SK-N-SH (cell line): ENCODE results near the gene WWOX. TPM values are rescaled to one million over a fixed set of nuclear protein-coding genes. Genes with fewer than 3 reads are reported as not detected.

Source experiments
- CTCF ChIA-PET: fragments of 300-600, 350-600 bp; formaldehyde crosslinking; extraction: SDS; loops from one replicate; lab custom pipeline; 2021; lab: Yijun Ruan, JAX
- POLR2A ChIA-PET: fragments of 350-600 bp; sonication (Branson Sonifier 250); formaldehyde crosslinking; extraction: SDS; loops from one replicate; lab custom pipeline; 2020; ENCODE audit warnings: antibody characterized with exemption, inconsistent platforms; lab: Yijun Ruan, JAX
- DNase-seq: peaks from one replicate; pipeline ENCODE4 v3.0.0; 2012
- H2AFZ ChIP-seq: fragments of 200-600 bp; sonication (generic); 2 replicates; pipeline ENCODE4 v1.8.1; 2016; ENCODE audit warnings: antibody characterized with exemption, mild to moderate bottlenecking, low read depth
- H3F3A ChIP-seq: fragments of 200-600 bp; sonication (generic); replicated peaks from 2 replicates; pipeline ENCODE3; 2016; ENCODE audit warnings: antibody characterized with exemption, mild to moderate bottlenecking; ENCODE audit not compliant: insufficient read depth
- H3K27ac ChIP-seq, 2 experiments: fragments of 200-500 bp in 1 of 2; fragments of 200-600 bp in 1 of 2; sonication (Bioruptor generic) in 1 of 2; sonication (generic), shearing (Covaris generic) in 1 of 2; 2 replicates each; pipeline versions ENCODE4 v1.5.1 to v1.6.1; 2014 to 2016; ENCODE audit warnings: low read depth in 2 of 2, inconsistent platforms in 1 of 2, low read length in 1 of 2, mild to moderate bottlenecking in 1 of 2, mixed read lengths in 1 of 2
- H3K27me3 ChIP-seq: fragments of 200-600 bp; sonication (generic), shearing (Covaris generic); 2 replicates; pipeline ENCODE4 v1.6.1; 2016; ENCODE audit warnings: mixed run types; ENCODE audit not compliant: insufficient read depth
- H3K36me3 ChIP-seq, 2 experiments: fragments of 200-500 bp in 1 of 2; fragments of 200-600 bp in 1 of 2; sonication (Bioruptor generic) in 1 of 2; sonication (generic) in 1 of 2; replicated peaks in 1 of 2; 2 replicates each; pipeline versions ENCODE3 to v1.5.1; 2014 to 2016; ENCODE audit warnings: low read length in 1 of 2, mild to moderate bottlenecking in 1 of 2; ENCODE audit not compliant: insufficient read depth in 2 of 2, control insufficient read depth in 1 of 2
- H3K4me1 ChIP-seq, 2 experiments: fragments of 200-500 bp in 1 of 2; fragments of 200-600 bp in 1 of 2; sonication (Bioruptor generic) in 1 of 2; sonication (generic), shearing (Covaris generic) in 1 of 2; 2 replicates each; pipeline versions ENCODE4 v1.5.1 to v1.6.1; 2014 to 2016; ENCODE audit warnings: low read depth in 1 of 2, low read length in 1 of 2, mixed run types in 1 of 2; ENCODE audit not compliant: insufficient read depth in 2 of 2, control insufficient read depth in 1 of 2
- H3K4me2 ChIP-seq: fragments of 200-600 bp; sonication (generic), shearing (Covaris generic); 2 replicates; pipeline ENCODE4 v1.6.1; 2017; ENCODE audit warnings: mixed run types
- H3K4me3 ChIP-seq, 2 experiments: fragments of 200-500 bp in 1 of 2; fragments of 200-600 bp in 1 of 2; sonication (Bioruptor generic) in 1 of 2; sonication (generic), shearing (Covaris generic) in 1 of 2; 2 replicates each; pipeline versions ENCODE4 v1.5.1 to v1.8.1; 2014 to 2016; ENCODE audit warnings: low read depth in 2 of 2, inconsistent platforms in 1 of 2, low read length in 1 of 2, mild to moderate bottlenecking in 1 of 2, mixed read lengths in 1 of 2, moderate library complexity in 1 of 2
- H3K79me2 ChIP-seq: fragments of 200-600 bp; sonication (generic); 2 replicates; pipeline ENCODE4 v1.8.1; 2017; ENCODE audit warnings: mild to moderate bottlenecking; ENCODE audit not compliant: insufficient read depth
- H3K9ac ChIP-seq: fragments of 200-600 bp; sonication (generic); 2 replicates; pipeline ENCODE4 v1.6.1; 2017; ENCODE audit warnings: mixed run types
- H3K9me2 ChIP-seq: fragments of 200-600 bp; sonication (generic); 2 replicates; pipeline ENCODE4 v1.6.1; 2017; ENCODE audit warnings: mixed run types
- H3K9me3 ChIP-seq: fragments of 200-600 bp; sonication (generic); 2 replicates; pipeline ENCODE4 v1.6.1; 2017; ENCODE audit warnings: mixed run types, mild to moderate bottlenecking, moderate library complexity
- H4K20me1 ChIP-seq: fragments of 200-600 bp; sonication (generic); 2 replicates; pipeline ENCODE4 v1.6.1; 2017; ENCODE audit warnings: mild to moderate bottlenecking, mixed run types; ENCODE audit not compliant: insufficient read depth
- EP300 ChIP-seq, 2 experiments: IDR thresholded peaks; 2 replicates each; pipeline versions ENCODE4 v1.4.0 to v1.6.1; 2012; ENCODE audit warnings: borderline replicate concordance in 1 of 2, low read depth in 1 of 2, low read length in 1 of 2
- EZH2phosphoT487 ChIP-seq: fragments of 200-600 bp; sonication (generic); IDR thresholded peaks from 2 replicates; pipeline ENCODE4 v1.6.1; 2017; ENCODE audit warnings: low read depth, mixed run types, mild to moderate bottlenecking, antibody characterized with exemption, moderate library complexity, borderline replicate concordance
- FOXJ3 ChIP-seq: sonication (generic); formaldehyde crosslinking; IDR thresholded peaks from 2 replicates; pipeline ENCODE4 v1.5.1; 2020; ENCODE audit warnings: mild to moderate bottlenecking, missing genetic modification reagents
- GABPA ChIP-seq: IDR thresholded peaks from 2 replicates; pipeline ENCODE4 v1.4.0; 2012; ENCODE audit warnings: low read depth, mild to moderate bottlenecking
- GATA2 ChIP-seq: sonication (generic); formaldehyde crosslinking; IDR thresholded peaks from 2 replicates; pipeline ENCODE4 v1.5.0; 2020; ENCODE audit warnings: mild to moderate bottlenecking, missing genetic modification reagents
- IRF3 ChIP-seq: fragments of 150-350 bp; IDR thresholded peaks from 2 replicates; pipeline ENCODE4 v1.6.1; 2016; ENCODE audit warnings: mild to moderate bottlenecking, low read depth, low read length
- JUND ChIP-seq: IDR thresholded peaks from 2 replicates; pipeline ENCODE4 v1.4.0; 2012
- MAX ChIP-seq: IDR thresholded peaks from 2 replicates; pipeline ENCODE4 v1.4.0; 2012; ENCODE audit warnings: low read depth
- MEF2A ChIP-seq: IDR thresholded peaks from 2 replicates; pipeline ENCODE4 v1.4.0; 2012; ENCODE audit warnings: low read depth, borderline replicate concordance
- MXI1 ChIP-seq: IDR thresholded peaks from 2 replicates; pipeline ENCODE4 v1.6.1; 2012; ENCODE audit warnings: mild to moderate bottlenecking, low read depth, low read length, improper control_type of control experiment
- NFIC ChIP-seq: IDR thresholded peaks from 2 replicates; pipeline ENCODE4 v1.4.0; 2012; ENCODE audit warnings: borderline replicate concordance
- NRF1 ChIP-seq: IDR thresholded peaks from 2 replicates; pipeline ENCODE4 v1.6.1; 2012; ENCODE audit warnings: low read depth, mild to moderate bottlenecking, low read length
- RXRA ChIP-seq: IDR thresholded peaks from 2 replicates; pipeline ENCODE4 v1.4.0; 2012; ENCODE audit warnings: low read depth, mild to moderate bottlenecking, borderline replicate concordance
- SMC3 ChIP-seq: IDR thresholded peaks from 2 replicates; pipeline ENCODE4 v1.6.1; 2012; ENCODE audit warnings: low read depth, low read length, improper control_type of control experiment
- TEAD4 ChIP-seq: IDR thresholded peaks from 2 replicates; pipeline ENCODE4 v1.4.0; 2012; ENCODE audit warnings: mild to moderate bottlenecking, borderline replicate concordance; ENCODE audit not compliant: insufficient read depth
- USF1 ChIP-seq: IDR thresholded peaks from 2 replicates; pipeline ENCODE4 v1.4.0; 2012; ENCODE audit warnings: low read depth, borderline replicate concordance
- ZBTB33 ChIP-seq: IDR thresholded peaks from 2 replicates; pipeline ENCODE4 v1.4.0; 2012; ENCODE audit warnings: low read depth, borderline replicate concordance
- WGBS: methylation state at CpG from one replicate; pipeline ENCODE4 v1.1.6; 2017; ENCODE audit warnings: low lambda C conversion rate; 5-methylcytosine and 5-hydroxymethylcytosine counted together
- polyA plus RNA-seq, 3 experiments: library from polyadenylated mRNA; depleted of rRNA; stranded (reverse); fragments of >200 nt; gene quantifications; 2 replicates each; pipeline ENCODE4 v1.2.3, GENCODE V29; 2012
- TF ChIP-seq, protein P1 (sequence below): IDR thresholded peaks from 2 replicates; pipeline ENCODE4 v1.6.1; 2012; ENCODE audit warnings: mild to moderate bottlenecking, low read depth, low read length, moderate library complexity
- TF ChIP-seq, protein P2 (sequence below): fragments of 200-600 bp; sonication (generic); IDR thresholded peaks from 2 replicates; pipeline ENCODE4 v1.6.1; 2017; ENCODE audit warnings: antibody characterized with exemption, mild to moderate bottlenecking, moderate library complexity

Gene WWOX
- polyA plus RNA-seq, 1 of the 3 experiments (the other 2 are of a cell fraction) = 10.8 TPM

DNA sequence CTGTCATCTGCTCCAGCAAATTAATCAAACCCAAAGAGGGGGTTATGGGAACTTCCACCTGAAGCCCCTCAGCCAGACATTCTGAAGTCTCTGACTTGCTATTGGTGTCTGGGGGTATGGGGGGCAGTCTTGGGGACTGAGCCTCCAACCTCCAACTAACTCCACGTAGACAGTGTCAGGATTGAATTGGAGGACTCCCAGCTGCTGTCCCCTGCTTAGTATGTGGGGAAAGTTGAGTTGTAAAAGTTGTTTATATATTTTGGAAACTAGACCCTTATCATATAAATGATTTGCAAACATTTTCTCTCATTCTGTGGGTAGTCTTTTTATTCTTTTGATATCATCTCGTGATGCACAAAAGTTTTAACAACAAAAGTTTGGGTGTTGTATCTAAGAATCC is 689.2 kb downstream of the WWOX start:
- DNase-seq = no peak
- Histone ChIP-seq H3K4me1 (no peaks in the 10 kb centered on the region), H3K36me3 (no peaks in the 10 kb centered on the region), H3K27ac (no peak overlapping the region), H3K9me3 (0 out of 2 replicates have a peak, but pooled peaks cover 3% of the 10 kb centered on the region), H3K27me3 (no peaks in the 10 kb centered on the region), H3K79me2 (no peaks in the 10 kb centered on the region), H3K4me3 (no peak overlapping the region), H3K9ac (no peak overlapping the region), H2AFZ (no peak overlapping the region), H3F3A (no peaks in the 10 kb centered on the region), H3K4me2 (no peak overlapping the region), H3K9me2 (no peaks in the 10 kb centered on the region), H4K20me1 (no peaks in the 10 kb centered on the region)
- CTCF ChIA-PET = no interaction called here
- TF ChIP-seq NRF1 (no peak), MXI1 (no peak), JUND (no peak), TEAD4 (no peak), SMC3 (no peak), NFIC (no peak), GABPA (no peak), MEF2A (no peak), RXRA (no peak)
- 10% methylated on average over 2 of the region's 2 CpGs for WGBS
- POLR2A ChIA-PET = no interaction called here

DNA sequence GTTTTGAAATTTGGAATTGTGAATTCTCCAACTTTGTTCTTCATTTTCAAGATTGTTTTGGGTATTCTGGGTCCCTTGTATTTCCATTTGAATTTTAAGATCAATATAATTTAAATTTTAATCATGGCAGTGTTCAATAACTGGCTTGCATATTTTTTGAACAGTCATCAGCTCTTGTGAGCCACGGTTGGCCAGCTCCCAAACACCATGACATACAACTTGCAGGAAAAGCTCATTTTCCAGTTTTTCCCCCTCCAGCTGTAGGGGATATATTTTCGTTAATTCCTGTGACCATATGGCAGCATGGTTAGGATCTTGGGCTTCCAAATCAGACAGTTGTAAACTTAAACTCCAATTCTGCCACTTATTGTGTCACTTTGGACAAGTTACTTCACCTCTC is 690.1 kb downstream of the WWOX start:
- Histone ChIP-seq H3K27me3 (no peaks in the 10 kb centered on the region), H3K4me3 (no peak overlapping the region), H3K27ac (no peak overlapping the region), H3K9ac (no peak overlapping the region), H4K20me1 (no peaks in the 10 kb centered on the region), H3K4me1 (no peaks in the 10 kb centered on the region), H3K36me3 (no peaks in the 10 kb centered on the region), H3K9me2 (no peaks in the 10 kb centered on the region), H3F3A (no peaks in the 10 kb centered on the region), H3K79me2 (no peaks in the 10 kb centered on the region), H2AFZ (no peak overlapping the region), H3K9me3 (0 out of 2 replicates have a peak, but pooled peaks cover 3% of the 10 kb centered on the region), H3K4me2 (no peak overlapping the region)
- 13% methylated on average over 2 of the region's 2 CpGs for WGBS
- POLR2A ChIA-PET = no interaction called here
- DNase-seq = no peak
- CTCF ChIA-PET = no interaction called here
- no peak for TF ChIP-seq MAX
- no peak for TF ChIP-seq GATA2 (CRISPR knock-in tag)
- TF ChIP-seq, protein P1, sequence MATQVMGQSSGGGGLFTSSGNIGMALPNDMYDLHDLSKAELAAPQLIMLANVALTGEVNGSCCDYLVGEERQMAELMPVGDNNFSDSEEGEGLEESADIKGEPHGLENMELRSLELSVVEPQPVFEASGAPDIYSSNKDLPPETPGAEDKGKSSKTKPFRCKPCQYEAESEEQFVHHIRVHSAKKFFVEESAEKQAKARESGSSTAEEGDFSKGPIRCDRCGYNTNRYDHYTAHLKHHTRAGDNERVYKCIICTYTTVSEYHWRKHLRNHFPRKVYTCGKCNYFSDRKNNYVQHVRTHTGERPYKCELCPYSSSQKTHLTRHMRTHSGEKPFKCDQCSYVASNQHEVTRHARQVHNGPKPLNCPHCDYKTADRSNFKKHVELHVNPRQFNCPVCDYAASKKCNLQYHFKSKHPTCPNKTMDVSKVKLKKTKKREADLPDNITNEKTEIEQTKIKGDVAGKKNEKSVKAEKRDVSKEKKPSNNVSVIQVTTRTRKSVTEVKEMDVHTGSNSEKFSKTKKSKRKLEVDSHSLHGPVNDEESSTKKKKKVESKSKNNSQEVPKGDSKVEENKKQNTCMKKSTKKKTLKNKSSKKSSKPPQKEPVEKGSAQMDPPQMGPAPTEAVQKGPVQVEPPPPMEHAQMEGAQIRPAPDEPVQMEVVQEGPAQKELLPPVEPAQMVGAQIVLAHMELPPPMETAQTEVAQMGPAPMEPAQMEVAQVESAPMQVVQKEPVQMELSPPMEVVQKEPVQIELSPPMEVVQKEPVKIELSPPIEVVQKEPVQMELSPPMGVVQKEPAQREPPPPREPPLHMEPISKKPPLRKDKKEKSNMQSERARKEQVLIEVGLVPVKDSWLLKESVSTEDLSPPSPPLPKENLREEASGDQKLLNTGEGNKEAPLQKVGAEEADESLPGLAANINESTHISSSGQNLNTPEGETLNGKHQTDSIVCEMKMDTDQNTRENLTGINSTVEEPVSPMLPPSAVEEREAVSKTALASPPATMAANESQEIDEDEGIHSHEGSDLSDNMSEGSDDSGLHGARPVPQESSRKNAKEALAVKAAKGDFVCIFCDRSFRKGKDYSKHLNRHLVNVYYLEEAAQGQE = no peak
- no peak for TF ChIP-seq TEAD4
- no peak for TF ChIP-seq IRF3
- TF ChIP-seq, protein P2, sequence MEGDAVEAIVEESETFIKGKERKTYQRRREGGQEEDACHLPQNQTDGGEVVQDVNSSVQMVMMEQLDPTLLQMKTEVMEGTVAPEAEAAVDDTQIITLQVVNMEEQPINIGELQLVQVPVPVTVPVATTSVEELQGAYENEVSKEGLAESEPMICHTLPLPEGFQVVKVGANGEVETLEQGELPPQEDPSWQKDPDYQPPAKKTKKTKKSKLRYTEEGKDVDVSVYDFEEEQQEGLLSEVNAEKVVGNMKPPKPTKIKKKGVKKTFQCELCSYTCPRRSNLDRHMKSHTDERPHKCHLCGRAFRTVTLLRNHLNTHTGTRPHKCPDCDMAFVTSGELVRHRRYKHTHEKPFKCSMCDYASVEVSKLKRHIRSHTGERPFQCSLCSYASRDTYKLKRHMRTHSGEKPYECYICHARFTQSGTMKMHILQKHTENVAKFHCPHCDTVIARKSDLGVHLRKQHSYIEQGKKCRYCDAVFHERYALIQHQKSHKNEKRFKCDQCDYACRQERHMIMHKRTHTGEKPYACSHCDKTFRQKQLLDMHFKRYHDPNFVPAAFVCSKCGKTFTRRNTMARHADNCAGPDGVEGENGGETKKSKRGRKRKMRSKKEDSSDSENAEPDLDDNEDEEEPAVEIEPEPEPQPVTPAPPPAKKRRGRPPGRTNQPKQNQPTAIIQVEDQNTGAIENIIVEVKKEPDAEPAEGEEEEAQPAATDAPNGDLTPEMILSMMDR = no peak
- no peak for TF ChIP-seq EP300 (IDR thresholded peaks at IDR 0.05; ENCODE audit: borderline replicate concordance in 1 of 2, low read depth in 1 of 2, low read length in 1 of 2)
- TF ChIP-seq ZBTB33 = no peak
- TF ChIP-seq EZH2phosphoT487 = no peak
- no peak for TF ChIP-seq USF1
- TF ChIP-seq FOXJ3 (CRISPR knock-in tag) = no peak
